ENCODE data around the gene SYPL1. TPM values are rescaled to one million over a fixed set of nuclear protein-coding genes. Genes with fewer than 3 reads are reported as not detected.
"Not testable (repeated sequence)": the region's sequence is repeated elsewhere in the genome, so short reads cannot be mapped to it uniquely, and the experiment has no call there.

Gene SYPL1
- total RNA-seq: 58.3 TPM
- long read RNA-seq, transcript SYPL1-202 (5 exons, 2,151 nt): major isoform, 136 of 150 reads
- long read RNA-seq, partial matches to known transcripts: 1 of 150 reads
- long read RNA-seq, other reads (novel, unspliced or antisense): 8 of 150 reads

DNA sequence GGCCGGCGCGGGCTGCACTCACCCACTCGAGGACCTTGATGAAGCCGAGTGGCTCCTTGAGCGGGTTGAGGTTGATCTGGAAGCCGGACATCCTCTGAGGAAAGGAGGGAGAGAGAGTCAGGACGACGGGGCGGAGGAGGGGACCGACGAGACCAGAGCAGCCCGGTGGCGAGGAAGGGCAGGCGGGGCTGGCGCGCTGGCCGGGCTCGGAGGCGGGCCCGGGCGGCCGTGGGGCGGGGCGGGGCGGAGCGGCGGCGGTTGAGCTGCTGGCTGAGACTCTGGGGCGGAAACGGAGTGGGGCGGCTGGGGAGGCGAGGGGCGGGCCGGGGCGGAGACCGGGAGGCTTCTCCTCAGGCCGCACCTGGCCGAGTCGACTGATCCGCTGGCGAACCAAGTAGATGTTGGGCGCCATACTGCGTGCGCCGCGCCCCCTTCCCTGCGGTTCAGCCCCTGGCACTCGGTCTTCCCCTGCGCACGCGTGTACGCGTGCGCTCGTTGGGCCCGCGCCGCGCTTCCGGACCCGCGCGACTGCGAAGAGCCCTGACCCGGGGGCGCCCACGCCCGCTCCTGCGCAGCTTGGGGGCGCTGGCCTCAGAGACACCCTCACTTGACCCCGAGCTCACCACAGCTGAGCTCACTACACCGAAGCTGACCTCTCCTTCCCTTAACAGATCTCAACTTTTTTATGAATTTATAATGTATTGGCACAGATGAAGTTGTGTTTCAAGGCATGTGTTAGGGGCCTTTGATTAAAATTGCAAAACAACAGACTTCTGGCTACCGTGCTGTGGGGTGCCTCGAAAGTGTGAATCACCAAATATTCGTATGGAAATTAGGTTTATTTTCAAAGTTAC is at the start of gene SYPL1:
TSS of gene SYPL1 (minus strand) at position 195 of the 854 bp plus-strand sequence. CDS start at position 91, 104 bp downstream.
- intact Hi-C loops (cut with DNase I): loop anchor here (2.0 to 5.0 kb wide), 2 partner anchors 40 to 48 kb away; no protein-coding TSS in a partner anchor
- peak; percentile 97 for DNase-seq (ENCODE audit: low spot score)

GRCh38 chr7:106155027-106155426 is 42.9 kb upstream of the SYPL1 start:
- intact Hi-C loops (cut with DNase I): loop anchor here (10.0 kb wide), 1 partner anchor 500 kb away; no protein-coding TSS in a partner anchor

DNA sequence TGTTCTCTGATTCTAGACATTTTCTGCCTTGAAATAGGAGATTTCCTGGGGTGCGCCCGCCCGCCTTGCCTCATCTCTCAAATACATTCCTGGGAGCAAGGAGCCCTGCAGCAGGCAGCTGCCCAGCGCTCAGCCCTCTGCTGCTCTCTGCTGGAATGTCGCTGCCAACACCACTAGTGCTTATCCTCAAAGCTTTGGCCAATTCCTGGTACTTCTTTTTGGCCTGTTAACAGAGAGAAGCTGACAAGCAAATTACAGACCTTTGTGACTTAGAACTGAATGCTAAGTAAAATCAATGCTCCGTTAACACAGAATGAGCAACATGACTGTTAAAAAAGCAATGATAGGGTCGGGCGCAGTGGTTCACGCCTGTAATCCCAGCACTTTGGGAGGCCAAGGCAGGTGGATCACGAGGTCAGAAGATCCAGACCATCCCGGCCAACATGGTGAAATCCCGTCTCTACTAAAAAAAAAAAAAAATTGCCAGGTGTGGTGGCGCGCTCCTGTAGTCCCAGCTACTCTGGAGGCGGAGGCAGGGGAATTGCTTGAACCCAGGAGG is 41.9 kb upstream of the SYPL1 start:
- peak; percentile 84 for DNase-seq (ENCODE audit: low spot score)
- intact Hi-C loops (cut with DNase I): loop anchor here (1.0 to 10.0 kb wide), 3 partner anchors 42 to 499 kb away; partner anchors contain the start of gene SYPL1

More at GRCh38 chr7:106155027-106155426, 42.9 kb upstream of the SYPL1 start:
- DNase-seq (ENCODE audit: low spot score): no peak

GRCh38 chr7:106152313-106152665 is 40.2 kb upstream of the SYPL1 start:
- no peak for DNase-seq (ENCODE audit: low spot score)
- intact Hi-C loops (cut with DNase I): loop anchor here (5.0 to 10.0 kb wide), 2 partner anchors 40 to 497 kb away; partner anchors contain the start of gene SYPL1

DNA sequence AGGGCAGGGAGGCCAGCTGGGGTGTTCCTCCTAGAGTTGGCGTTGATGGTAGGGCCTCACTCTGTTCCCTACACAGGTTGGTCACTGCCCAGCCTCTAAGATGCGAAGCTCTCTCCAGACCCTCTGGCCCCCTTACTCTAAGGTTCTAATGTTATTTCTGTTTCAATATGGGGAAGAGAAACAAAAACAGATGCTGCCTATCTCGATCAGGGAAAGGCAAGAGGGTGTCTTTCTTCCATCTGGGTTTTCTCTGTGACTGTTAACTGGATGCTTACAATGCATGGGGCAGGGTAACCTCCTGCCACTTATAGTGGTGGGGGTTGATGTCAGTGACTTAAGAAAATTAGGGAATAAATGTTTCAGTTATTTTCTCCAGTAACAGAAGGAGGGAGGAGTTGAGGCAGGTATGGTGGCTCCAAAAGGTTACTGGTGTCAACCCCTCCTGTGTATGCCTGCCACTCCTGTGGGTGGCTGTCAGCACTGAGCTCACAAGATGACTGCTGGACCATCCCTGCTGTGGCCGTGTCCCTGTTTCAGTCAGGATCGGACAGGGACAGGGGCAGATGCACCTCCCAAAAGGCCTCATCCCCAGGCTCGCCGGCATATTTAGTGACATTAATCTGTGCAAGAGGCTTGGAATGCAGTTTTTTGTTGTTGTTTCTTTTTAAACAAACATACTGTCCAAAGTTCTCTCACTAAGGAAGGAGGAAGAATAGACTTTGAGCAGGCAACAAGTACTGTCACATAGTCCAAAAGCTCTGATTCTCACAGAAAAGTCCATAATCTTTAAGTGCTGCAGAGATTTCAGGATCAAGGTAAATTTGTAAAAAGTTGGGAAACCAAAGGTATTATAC is 39.6 kb upstream of the SYPL1 start:
- intact Hi-C loops (cut with DNase I): loop anchor here (5.0 to 10.0 kb wide), 2 partner anchors 39 to 497 kb away; partner anchors contain the start of gene SYPL1
- DNase-seq (ENCODE audit: low spot score): no peak

DNA sequence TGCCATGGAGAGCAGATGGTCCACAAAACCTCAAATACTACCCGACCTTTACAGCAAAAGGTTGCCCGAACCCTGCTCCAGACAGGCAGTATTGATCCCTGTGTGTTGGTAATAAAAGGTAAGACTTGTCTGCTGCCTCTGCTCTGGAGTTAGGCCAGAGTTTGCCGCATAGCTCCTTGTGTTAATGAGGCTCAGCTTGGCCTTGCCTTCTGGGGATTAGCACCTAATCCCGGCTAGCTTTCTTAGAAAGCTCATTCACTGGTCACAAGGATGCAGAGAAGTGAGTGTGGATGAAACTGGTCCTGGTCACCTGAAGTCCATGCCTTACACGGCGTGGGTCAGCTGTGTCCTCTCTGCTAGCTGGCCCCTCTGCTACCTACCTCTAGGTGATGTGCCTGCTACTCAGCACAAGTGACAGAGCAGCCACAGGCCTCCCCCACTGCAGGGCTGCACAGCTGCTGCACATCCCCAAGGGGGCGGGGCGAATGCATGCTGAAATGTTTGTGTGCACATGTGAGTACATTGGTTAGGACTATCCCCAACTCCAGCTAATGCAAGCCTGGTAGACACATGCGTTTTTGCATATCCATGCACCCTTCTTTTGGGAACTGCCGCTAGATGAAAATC is 31.7 kb upstream of the SYPL1 start:
- no peak for DNase-seq (ENCODE audit: low spot score)
- intact Hi-C loops (cut with DNase I): no loop called here

DNA sequence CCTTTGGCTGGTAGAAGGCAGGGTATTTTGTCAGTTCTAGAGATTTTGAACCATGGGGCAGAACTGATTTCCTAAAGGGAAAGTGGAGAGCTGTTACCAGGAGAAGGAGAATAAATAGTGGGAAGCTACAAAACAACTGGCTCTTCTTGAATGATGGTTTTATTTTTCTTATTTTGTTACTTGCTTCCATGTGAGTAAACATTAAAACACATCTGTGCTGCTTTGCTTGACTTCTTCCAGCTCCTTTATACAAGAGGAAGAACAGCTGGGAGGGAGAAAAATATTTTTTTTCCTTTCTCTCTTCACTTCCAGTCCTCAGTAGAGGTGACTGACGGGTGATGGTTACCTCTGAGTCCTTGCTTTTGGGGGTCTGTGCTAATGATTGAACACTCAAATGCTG is 30.0 kb upstream of the SYPL1 start:
- DNase-seq (ENCODE audit: low spot score): no peak
- intact Hi-C loops (cut with DNase I): no loop called here

DNA sequence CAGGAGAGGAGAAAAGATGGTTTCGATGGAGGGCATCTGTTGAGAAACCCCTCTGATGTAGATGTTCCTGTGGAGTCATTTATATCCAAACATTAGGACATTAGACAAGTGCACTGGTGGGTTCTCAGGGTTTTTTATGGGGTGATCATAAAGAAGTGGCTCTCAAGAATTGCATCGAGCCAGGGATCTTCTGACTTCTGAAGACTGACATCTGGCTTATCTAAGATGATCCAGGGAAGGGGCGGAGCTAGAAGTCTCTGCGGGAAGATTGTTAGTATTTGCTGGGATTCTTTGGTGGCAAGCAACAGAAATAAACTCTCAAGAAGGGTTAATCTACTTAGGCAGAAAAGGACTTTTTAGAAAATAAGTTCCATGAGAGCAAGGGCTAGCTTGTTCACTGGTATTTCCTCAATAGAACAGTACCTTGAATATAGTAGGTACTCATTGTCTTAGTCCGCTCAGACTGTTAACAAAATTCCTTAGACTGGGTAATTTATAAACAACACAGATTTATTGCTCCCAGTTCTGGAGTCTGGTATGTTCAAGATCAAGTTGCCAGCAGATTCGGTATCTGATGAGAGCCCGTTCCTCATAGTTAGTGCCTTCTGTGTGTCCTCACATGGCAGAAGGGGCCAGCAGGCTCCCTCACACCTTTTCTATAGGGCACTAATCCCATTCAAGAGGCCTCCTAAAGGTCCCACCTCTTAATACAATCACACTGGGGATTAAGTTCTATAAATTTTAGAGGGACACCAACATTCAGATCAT is 28.5 kb upstream of the SYPL1 start:
- no peak for DNase-seq (ENCODE audit: low spot score)
- intact Hi-C loops (cut with DNase I): no loop called here

GRCh38 chr7:106139265-106140251 is 27.4 kb upstream of the SYPL1 start:
- DNase-seq (ENCODE audit: low spot score): no peak
- intact Hi-C loops (cut with DNase I): no loop called here

- DNase-seq (ENCODE audit: low spot score): no peak
- intact Hi-C loops (cut with DNase I): no loop called here
Observed at GRCh38 chr7:106138776-106139175, 26.7 kb upstream of the SYPL1 start.

DNA sequence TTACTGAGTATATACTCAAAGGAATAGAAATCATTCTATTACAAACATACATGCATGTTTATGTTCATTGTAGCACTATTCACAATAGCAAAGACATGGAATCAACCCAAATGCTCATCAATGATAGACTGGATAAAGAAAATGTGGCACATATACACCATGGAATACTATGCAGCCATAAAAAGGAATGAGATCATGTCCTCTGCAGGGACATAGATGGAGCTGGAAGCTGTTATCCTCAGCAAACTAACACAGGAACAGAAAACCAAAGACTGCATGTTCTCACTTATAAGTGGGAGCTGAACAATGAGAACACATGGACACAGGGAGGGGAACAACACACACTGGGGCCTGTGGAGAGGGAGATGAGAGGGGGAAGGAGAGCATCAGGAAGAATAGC is 26.1 kb upstream of the SYPL1 start:
- DNase-seq (ENCODE audit: low spot score); intact Hi-C loops (cut with DNase I): not testable (repeated sequence)

DNA sequence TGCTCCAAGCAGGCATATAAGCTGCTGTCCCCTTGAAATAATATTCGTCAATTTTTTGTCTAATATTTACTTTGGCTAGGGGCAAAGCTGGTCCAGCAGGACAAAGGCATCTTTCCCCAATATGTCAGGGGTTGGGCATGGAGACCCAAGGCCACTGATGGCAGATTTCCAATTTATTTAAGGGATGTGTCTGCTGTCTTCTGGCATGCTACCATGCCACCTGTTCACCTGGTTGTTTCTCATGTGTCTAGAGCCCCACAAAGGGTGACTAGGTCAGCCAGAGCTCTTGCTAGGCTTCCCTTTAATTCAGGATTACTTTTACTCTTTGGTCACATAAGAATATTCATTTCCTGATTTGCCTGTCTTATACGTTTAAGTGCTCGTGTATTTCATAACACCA is 22.1 kb upstream of the SYPL1 start:
- intact Hi-C loops (cut with DNase I): no loop called here
- no peak for DNase-seq (ENCODE audit: low spot score)

DNA sequence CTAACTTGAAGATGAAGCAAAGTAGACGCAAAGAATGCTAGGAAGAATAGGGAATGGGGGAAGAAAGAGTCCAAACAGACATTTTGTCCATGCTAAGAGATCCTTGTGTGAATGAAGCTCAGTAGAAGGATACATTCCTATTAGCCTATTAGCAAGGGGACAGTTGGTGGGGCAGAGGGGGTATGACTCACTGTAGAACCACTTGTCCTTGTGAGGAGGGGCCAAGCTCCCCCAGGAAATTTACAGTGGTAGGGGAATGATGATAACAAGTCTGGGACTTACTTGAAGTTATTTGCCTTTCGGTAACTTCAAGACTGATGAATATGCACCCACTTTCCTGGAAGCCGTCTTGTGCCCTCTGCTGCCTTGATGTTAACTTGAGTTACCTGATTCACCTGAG is 17.2 kb upstream of the SYPL1 start:
- DNase-seq (ENCODE audit: low spot score): no peak
- intact Hi-C loops (cut with DNase I): no loop called here

- no peak for DNase-seq (ENCODE audit: low spot score)
- intact Hi-C loops (cut with DNase I): no loop called here
Observed at GRCh38 chr7:106128836-106129235, 16.7 kb upstream of the SYPL1 start.

DNA sequence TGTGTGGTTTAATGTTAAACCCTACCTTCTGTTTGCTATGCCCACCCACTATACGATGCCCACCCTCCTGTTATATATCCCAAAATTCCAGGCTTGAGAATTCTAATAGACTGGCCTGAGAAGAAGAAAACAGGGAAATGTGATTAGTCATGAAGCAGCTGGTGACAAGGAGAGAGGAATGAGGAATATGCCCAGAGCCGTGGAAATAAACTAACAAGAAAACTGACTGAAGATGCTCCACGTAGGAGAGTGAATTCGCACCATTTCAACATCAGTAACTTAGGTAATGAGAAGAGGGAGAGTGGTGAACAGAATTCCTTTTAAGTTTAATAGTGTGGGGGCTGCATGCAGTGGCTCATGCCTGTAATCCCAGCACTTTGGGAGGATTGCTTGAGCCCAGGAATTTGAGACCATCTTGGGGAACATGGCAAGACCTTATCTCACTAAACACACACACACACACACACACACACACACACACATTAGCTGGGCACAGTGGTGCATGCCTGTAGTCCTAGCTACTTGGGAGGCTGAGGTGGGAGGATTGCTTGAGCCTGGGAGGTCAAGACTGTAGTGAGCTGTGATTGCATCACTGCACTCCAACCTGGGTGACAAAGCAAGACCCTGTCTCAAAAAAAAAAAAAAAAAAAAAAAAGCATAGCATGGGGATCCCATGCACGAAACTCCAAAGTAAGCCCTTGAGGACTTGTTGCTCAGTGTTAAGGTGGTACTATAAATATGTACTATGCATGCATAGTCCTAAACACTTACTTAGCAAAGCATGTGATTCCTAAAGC is 16.1 kb upstream of the SYPL1 start:
- intact Hi-C loops (cut with DNase I): no loop called here
- DNase-seq (ENCODE audit: low spot score): no peak

- intact Hi-C loops (cut with DNase I): no loop called here
- no peak for DNase-seq (ENCODE audit: low spot score)
Observed at GRCh38 chr7:106126170-106126938, 14.2 kb upstream of the SYPL1 start.
